ENCODE data around the gene SPPL2A.

Gene SPPL2A

DNA sequence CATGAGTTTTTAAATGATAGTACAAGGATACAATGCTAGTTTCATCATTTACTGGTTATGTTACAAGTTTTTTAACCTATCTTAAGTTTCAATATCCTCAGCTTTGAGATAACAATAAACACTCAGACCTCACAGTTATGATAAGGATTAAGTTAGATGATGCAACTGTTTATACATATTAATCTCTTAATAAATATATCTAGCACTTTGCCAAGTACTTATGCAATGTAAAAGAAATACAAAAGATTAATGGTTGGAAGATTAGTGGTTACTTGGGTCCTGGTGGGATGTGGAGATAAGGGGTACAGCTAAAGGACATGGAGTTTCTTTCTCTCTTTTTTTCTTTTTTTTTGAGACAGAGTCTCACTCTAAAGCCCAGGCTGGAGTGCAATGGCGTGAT lies 12.0 kb downstream of the SPPL2A start:
- no peak overlapping the region for H3K27ac ChIP-seq (ENCODE audit: low read length)
- peaks cover 7% of the 10 kb centered on the region; the same call in 1 of the 2 replicates for H3K36me3 ChIP-seq (ENCODE audit: insufficient read depth, low read length)
- no peaks in the 10 kb centered on the region for H3K9me3 ChIP-seq (ENCODE audit: insufficient read depth, low read length, severe bottlenecking)

DNA sequence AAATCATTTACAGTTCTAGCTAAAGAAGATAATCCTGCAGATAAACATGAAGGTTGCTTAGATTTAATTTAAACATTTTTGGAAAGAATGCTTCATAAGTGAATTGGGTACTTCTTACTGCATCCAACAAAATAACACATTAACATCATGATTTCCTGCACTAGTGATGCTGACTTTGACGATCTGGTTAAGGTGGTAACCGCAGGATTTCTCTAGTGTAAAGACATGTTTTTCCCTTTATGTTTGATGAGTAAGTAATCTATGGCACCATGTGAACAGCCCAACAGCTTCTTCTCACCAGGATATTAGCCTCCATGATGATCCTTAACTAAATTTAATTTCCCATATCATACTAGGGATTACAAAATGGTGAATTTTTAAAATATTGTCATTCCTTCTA lies 14.1 kb downstream of the SPPL2A start:
- Histone ChIP-seq H4K20me1 (ENCODE audit: insufficient read depth, low read length) (no peaks in the 10 kb centered on the region), H3K4me3 (ENCODE audit: low read depth in 1 of 2, low read length in 2 of 2) (no peak overlapping the region), H2AFZ (ENCODE audit: low read depth, low read length) (no peak overlapping the region), H3K36me3 (ENCODE audit: insufficient read depth, low read length) (peaks cover 15% of the 10 kb centered on the region; the same call in 1 of the 2 replicates), H3K27ac (ENCODE audit: low read length) (no peak overlapping the region), H3K4me2 (ENCODE audit: insufficient read depth, low read length) (no peak overlapping the region), H3K27me3 (ENCODE audit: insufficient read depth, low read length, poor library complexity) (no peaks in the 10 kb centered on the region), H3K9ac (ENCODE audit: low read depth, low read length) (no peak overlapping the region), H3K9me3 (ENCODE audit: insufficient read depth, low read length, severe bottlenecking) (no peaks in the 10 kb centered on the region), H3K4me1 (ENCODE audit: insufficient read depth, low read length) (no peaks in the 10 kb centered on the region), H3K79me2 (ENCODE audit: insufficient read depth, low read length) (peaks cover 27% of the 10 kb centered on the region; the same call in 1 of the 2 replicates)
- ATAC-seq (ENCODE audit: insufficient read depth, low read depth) (no peak), DNase-seq (no peak)
- no peak for TF ChIP-seq EZH2 (IDR thresholded peaks at IDR 0.05; ENCODE audit: borderline replicate concordance, low read depth, low read length, severe bottlenecking)
- TF ChIP-seq, protein P1, sequence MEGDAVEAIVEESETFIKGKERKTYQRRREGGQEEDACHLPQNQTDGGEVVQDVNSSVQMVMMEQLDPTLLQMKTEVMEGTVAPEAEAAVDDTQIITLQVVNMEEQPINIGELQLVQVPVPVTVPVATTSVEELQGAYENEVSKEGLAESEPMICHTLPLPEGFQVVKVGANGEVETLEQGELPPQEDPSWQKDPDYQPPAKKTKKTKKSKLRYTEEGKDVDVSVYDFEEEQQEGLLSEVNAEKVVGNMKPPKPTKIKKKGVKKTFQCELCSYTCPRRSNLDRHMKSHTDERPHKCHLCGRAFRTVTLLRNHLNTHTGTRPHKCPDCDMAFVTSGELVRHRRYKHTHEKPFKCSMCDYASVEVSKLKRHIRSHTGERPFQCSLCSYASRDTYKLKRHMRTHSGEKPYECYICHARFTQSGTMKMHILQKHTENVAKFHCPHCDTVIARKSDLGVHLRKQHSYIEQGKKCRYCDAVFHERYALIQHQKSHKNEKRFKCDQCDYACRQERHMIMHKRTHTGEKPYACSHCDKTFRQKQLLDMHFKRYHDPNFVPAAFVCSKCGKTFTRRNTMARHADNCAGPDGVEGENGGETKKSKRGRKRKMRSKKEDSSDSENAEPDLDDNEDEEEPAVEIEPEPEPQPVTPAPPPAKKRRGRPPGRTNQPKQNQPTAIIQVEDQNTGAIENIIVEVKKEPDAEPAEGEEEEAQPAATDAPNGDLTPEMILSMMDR (IDR thresholded peaks at IDR 0.05; ENCODE audit: borderline replicate concordance, extremely low read depth, low read length, poor library complexity, severe bottlenecking), result no peak

More for the DNA sequence above, 12.0 kb downstream of the SPPL2A start:
- Histone ChIP-seq H3K4me3 (ENCODE audit: low read depth in 1 of 2, low read length in 2 of 2) (no peak overlapping the region), H3K4me2 (ENCODE audit: insufficient read depth, low read length) (no peak overlapping the region), H3K27me3 (ENCODE audit: insufficient read depth, low read length, poor library complexity) (no peaks in the 10 kb centered on the region), H4K20me1 (ENCODE audit: insufficient read depth, low read length) (no peaks in the 10 kb centered on the region), H2AFZ (ENCODE audit: low read depth, low read length) (no peak overlapping the region), H3K9ac (ENCODE audit: low read depth, low read length) (no peak overlapping the region), H3K4me1 (ENCODE audit: insufficient read depth, low read length) (no peaks in the 10 kb centered on the region), H3K79me2 (ENCODE audit: insufficient read depth, low read length) (peaks cover 32% of the 10 kb centered on the region; the same call in 1 of the 2 replicates)
- no peak for ATAC-seq (ENCODE audit: insufficient read depth, low read depth)
- TF ChIP-seq, protein P1 (IDR thresholded peaks at IDR 0.05; ENCODE audit: borderline replicate concordance, extremely low read depth, low read length, poor library complexity, severe bottlenecking), result no peak
- no peak for TF ChIP-seq EZH2 (IDR thresholded peaks at IDR 0.05; ENCODE audit: borderline replicate concordance, low read depth, low read length, severe bottlenecking)
- no peak for DNase-seq

DNA sequence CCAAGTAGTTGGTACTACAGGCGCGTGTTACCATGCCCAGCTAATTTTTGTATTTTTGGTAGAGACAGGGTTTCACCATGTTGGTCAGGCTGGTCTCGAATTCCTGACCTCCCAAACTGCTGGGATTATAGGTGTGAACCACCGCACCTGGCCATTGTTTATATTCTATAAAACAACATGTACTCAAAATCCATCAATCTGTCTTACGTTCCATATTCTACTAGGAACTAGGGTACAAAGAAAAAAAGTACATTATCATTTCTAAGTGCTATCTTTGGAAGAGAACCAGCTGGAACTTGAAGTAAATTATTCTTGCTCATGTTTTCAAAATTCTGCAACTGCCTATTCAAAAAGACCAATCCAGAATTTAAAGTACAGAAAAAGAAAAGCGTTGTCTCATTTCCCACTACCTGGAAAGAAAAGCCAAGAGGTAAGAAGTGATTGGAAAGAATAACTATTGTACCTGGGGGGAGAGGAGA lies 15.2 kb downstream of the SPPL2A start:
- no peaks in the 10 kb centered on the region for H3K27me3 ChIP-seq (ENCODE audit: insufficient read depth, low read length, poor library complexity)
- ATAC-seq (ENCODE audit: insufficient read depth, low read depth) (no peak), DNase-seq (no peak)
- peaks cover 15% of the 10 kb centered on the region; the same call in 1 of the 2 replicates for H3K36me3 ChIP-seq (ENCODE audit: insufficient read depth, low read length)
- H2AFZ ChIP-seq (ENCODE audit: low read depth, low read length), result no peak overlapping the region
- no peak overlapping the region for H3K4me3 ChIP-seq (ENCODE audit: low read depth in 1 of 2, low read length in 2 of 2)
- H3K9me3 ChIP-seq (ENCODE audit: insufficient read depth, low read length, severe bottlenecking), result no peaks in the 10 kb centered on the region
- H3K4me1 ChIP-seq (ENCODE audit: insufficient read depth, low read length), result no peaks in the 10 kb centered on the region
- no peak overlapping the region for H3K27ac ChIP-seq (ENCODE audit: low read length)
- peaks cover 18% of the 10 kb centered on the region; the same call in 1 of the 2 replicates for H3K79me2 ChIP-seq (ENCODE audit: insufficient read depth, low read length)
- no peak overlapping the region for H3K9ac ChIP-seq (ENCODE audit: low read depth, low read length)
- no peaks in the 10 kb centered on the region for H4K20me1 ChIP-seq (ENCODE audit: insufficient read depth, low read length)
- no peak for TF ChIP-seq EZH2 (IDR thresholded peaks at IDR 0.05; ENCODE audit: borderline replicate concordance, low read depth, low read length, severe bottlenecking)
- TF ChIP-seq, protein P1 (IDR thresholded peaks at IDR 0.05; ENCODE audit: borderline replicate concordance, extremely low read depth, low read length, poor library complexity, severe bottlenecking), result no peak
- H3K4me2 ChIP-seq (ENCODE audit: insufficient read depth, low read length), result no peak overlapping the region

Data from DND-41 (cell line).